ENCODE measurements around the gene DDX47. TPM values are rescaled to one million over a fixed set of nuclear protein-coding genes. Genes with fewer than 3 reads are reported as not detected.

The DDX47 gene
- total and polyA plus RNA-seq, 2 of the 13 experiments (the other 11 are each of a cell fraction or from before 2014, with no cell fraction given), result 48.5 to 78.7 TPM

DNA sequence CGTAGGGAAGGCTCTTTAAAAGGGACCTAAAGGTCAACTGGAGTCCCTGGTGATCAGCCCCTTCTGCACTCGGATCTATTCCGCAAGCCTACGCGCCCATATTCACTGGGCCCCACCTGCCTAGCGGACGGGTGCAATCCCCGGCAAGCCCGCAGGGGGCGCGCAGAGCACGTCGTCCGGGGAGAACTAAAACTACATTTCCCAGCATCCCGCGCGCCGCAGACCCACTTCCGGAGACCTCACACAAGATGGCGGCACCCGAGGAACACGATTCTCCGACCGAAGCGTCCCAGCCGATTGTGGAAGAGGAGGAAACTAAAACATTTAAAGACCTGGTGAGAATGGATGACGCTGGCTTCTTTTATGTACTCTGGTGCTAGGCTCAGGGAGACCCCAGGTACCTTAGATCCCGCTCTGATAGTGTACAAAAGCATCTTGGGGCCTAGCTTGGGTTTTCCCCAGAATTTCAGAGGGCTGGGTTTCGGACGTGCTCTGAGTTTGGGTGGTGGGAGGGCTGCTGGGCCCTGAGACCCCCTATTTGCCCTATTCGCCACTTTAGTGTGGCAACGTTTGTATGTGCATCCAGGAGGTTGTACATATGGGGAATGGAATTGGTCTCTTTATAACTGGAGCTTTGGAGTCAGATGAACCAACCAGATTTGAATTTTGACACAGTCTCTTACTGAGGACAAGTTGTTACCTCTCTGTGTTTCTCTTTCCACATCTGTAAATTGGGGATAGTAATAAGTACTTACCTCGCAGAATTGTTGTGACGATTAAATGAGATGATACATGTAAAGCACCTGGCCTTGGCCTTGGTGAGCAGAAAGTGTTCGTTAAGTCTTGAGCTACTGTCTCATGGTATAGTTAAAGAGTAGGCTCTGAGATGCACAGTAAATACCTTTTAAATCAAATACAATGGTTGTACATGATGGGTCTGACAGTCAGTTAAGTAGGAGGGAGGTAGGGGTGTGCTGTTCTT lies at the start of gene DDX47 (continued):
- TF ChIP-seq SNAPC2 (CRISPR knock-in tag; IDR thresholded peaks at IDR 0.05), result no peak
- peak; percentile 40; the same call in 1 of the 2 replicates for TF ChIP-seq RFXAP (CRISPR knock-in tag; IDR thresholded peaks at IDR 0.05; ENCODE audit: borderline replicate concordance)
- peak; percentile 90; the same call in 1 of the 2 replicates for TF ChIP-seq ZNF44 (CRISPR knock-in tag; IDR thresholded peaks at IDR 0.05)
- TF ChIP-seq SRSF4 (IDR thresholded peaks at IDR 0.05; ENCODE audit: low read depth, low read length, poor library complexity, severe bottlenecking), result no peak
- TF ChIP-seq GABPA (IDR thresholded peaks at IDR 0.05; ENCODE audit: low read depth, low read length), result peak; percentile 82
- peak; percentile 98 for TF ChIP-seq GABPA (CRISPR knock-in tag; IDR thresholded peaks at IDR 0.05; ENCODE audit: low read depth)
- no peak for TF ChIP-seq IKZF1 (IDR thresholded peaks at IDR 0.05)
- TF ChIP-seq, protein P1, sequence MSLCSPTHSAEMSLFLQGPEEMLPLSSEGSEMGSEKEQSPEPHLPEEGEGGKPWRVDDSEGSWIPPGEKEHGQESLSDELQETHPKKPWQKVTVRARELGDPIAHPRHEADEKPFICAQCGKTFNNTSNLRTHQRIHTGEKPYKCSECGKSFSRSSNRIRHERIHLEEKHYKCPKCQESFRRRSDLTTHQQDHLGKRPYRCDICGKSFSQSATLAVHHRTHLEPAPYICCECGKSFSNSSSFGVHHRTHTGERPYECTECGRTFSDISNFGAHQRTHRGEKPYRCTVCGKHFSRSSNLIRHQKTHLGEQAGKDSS (CRISPR knock-in tag; IDR thresholded peaks at IDR 0.05; ENCODE audit: borderline replicate concordance, low read depth), result peak; percentile 51; the same call in 1 of the 2 replicates
- TF ChIP-seq DR1 (CRISPR knock-in tag; IDR thresholded peaks at IDR 0.05), result no peak
- no peak for TF ChIP-seq ZNF326 (CRISPR knock-in tag; IDR thresholded peaks at IDR 0.05; ENCODE audit: borderline replicate concordance)
- TF ChIP-seq DMAP1 (CRISPR knock-in tag; IDR thresholded peaks at IDR 0.05), result peak; percentile 48; the same call in 1 of the 2 replicates
- TF ChIP-seq NFATC3 (CRISPR knock-in tag; IDR thresholded peaks at IDR 0.05), result peak; percentile 82; the same call in 1 of the 2 replicates
- TF ChIP-seq, protein P2, sequence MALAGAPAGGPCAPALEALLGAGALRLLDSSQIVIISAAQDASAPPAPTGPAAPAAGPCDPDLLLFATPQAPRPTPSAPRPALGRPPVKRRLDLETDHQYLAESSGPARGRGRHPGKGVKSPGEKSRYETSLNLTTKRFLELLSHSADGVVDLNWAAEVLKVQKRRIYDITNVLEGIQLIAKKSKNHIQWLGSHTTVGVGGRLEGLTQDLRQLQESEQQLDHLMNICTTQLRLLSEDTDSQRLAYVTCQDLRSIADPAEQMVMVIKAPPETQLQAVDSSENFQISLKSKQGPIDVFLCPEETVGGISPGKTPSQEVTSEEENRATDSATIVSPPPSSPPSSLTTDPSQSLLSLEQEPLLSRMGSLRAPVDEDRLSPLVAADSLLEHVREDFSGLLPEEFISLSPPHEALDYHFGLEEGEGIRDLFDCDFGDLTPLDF (CRISPR knock-in tag; IDR thresholded peaks at IDR 0.05), result peak; percentile 40; the same call in 1 of the 2 replicates
- peak; percentile 91; the same call in 1 of the 2 replicates for TF ChIP-seq ZNF788 (CRISPR knock-in tag; IDR thresholded peaks at IDR 0.05; ENCODE audit: borderline replicate concordance)
- TF ChIP-seq ZNF644 (CRISPR knock-in tag; IDR thresholded peaks at IDR 0.05; ENCODE audit: low read depth), result no peak
- TF ChIP-seq, protein P3, sequence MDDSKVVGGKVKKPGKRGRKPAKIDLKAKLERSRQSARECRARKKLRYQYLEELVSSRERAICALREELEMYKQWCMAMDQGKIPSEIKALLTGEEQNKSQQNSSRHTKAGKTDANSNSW (CRISPR knock-in tag; IDR thresholded peaks at IDR 0.05; ENCODE audit: borderline replicate concordance), result no peak
- TF ChIP-seq, protein P4, sequence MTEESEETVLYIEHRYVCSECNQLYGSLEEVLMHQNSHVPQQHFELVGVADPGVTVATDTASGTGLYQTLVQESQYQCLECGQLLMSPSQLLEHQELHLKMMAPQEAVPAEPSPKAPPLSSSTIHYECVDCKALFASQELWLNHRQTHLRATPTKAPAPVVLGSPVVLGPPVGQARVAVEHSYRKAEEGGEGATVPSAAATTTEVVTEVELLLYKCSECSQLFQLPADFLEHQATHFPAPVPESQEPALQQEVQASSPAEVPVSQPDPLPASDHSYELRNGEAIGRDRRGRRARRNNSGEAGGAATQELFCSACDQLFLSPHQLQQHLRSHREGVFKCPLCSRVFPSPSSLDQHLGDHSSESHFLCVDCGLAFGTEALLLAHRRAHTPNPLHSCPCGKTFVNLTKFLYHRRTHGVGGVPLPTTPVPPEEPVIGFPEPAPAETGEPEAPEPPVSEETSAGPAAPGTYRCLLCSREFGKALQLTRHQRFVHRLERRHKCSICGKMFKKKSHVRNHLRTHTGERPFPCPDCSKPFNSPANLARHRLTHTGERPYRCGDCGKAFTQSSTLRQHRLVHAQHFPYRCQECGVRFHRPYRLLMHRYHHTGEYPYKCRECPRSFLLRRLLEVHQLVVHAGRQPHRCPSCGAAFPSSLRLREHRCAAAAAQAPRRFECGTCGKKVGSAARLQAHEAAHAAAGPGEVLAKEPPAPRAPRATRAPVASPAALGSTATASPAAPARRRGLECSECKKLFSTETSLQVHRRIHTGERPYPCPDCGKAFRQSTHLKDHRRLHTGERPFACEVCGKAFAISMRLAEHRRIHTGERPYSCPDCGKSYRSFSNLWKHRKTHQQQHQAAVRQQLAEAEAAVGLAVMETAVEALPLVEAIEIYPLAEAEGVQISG (CRISPR knock-in tag; IDR thresholded peaks at IDR 0.05), result peak; percentile 95
- no peak for TF ChIP-seq ZNF160 (CRISPR knock-in tag; IDR thresholded peaks at IDR 0.05)
- TF ChIP-seq BRD4 (CRISPR knock-in tag; IDR thresholded peaks at IDR 0.05), result peak; percentile 71; the same call in 1 of the 2 replicates
- no peak for TF ChIP-seq REL (CRISPR knock-in tag; conservative IDR thresholded peaks at IDR 0.05)
- TF ChIP-seq ZNF782 (CRISPR knock-in tag; IDR thresholded peaks at IDR 0.05; ENCODE audit: borderline replicate concordance), result no peak
- TF ChIP-seq MEF2D (CRISPR knock-in tag; IDR thresholded peaks at IDR 0.05), result peak; percentile 21; the same call in 1 of the 2 replicates
- TF ChIP-seq, protein P5, sequence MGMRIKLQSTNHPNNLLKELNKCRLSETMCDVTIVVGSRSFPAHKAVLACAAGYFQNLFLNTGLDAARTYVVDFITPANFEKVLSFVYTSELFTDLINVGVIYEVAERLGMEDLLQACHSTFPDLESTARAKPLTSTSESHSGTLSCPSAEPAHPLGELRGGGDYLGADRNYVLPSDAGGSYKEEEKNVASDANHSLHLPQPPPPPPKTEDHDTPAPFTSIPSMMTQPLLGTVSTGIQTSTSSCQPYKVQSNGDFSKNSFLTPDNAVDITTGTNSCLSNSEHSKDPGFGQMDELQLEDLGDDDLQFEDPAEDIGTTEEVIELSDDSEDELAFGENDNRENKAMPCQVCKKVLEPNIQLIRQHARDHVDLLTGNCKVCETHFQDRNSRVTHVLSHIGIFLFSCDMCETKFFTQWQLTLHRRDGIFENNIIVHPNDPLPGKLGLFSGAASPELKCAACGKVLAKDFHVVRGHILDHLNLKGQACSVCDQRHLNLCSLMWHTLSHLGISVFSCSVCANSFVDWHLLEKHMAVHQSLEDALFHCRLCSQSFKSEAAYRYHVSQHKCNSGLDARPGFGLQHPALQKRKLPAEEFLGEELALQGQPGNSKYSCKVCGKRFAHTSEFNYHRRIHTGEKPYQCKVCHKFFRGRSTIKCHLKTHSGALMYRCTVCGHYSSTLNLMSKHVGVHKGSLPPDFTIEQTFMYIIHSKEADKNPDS (CRISPR knock-in tag; IDR thresholded peaks at IDR 0.05), result no peak

Data from HepG2 (cell line).